Stimulated activated CD4-positive, alpha-beta T cell treated with anti-CD3 and anti-CD28 coated beads, Interleukin-2, amount 100 ng/mL, for 4 hours (primary cell): Measurements from ENCODE around the gene HRNR.

Experiments
- DNase-seq: peaks from one replicate; pipeline ENCODE4 v3.0.0-alpha.2; 2020; ENCODE audit warnings: low read depth

The HRNR gene

GRCh38 chr1:152188673-152189591, 35.1 kb downstream of the HRNR start:
- DNase-seq: peak; percentile 62

- no peak for DNase-seq
Measured at GRCh38 chr1:152186556-152187285, 37.3 kb downstream of the HRNR start.

GRCh38 chr1:152185544-152186391, 38.2 kb downstream of the HRNR start:
- peak; percentile 17 for DNase-seq

- no peak for DNase-seq
Measured at GRCh38 chr1:152182944-152183361, 41.0 kb downstream of the HRNR start.

- DNase-seq: no peak
Measured at GRCh38 chr1:152182431-152182830, 41.6 kb downstream of the HRNR start.

- DNase-seq: no peak
Measured at GRCh38 chr1:152179566-152179965, 44.4 kb downstream of the HRNR start.

GRCh38 chr1:152170287-152170905, 53.6 kb downstream of the HRNR start:
- DNase-seq: no peak

- no peak for DNase-seq
Measured at GRCh38 chr1:152169366-152170025, 54.5 kb downstream of the HRNR start.

- DNase-seq: no peak
Measured at GRCh38 chr1:152168535-152168868, 55.5 kb downstream of the HRNR start.

- no peak for DNase-seq
Measured at GRCh38 chr1:152167835-152168534, 56.0 kb downstream of the HRNR start.

- DNase-seq: no peak
Measured at GRCh38 chr1:152166966-152167365, 57.0 kb downstream of the HRNR start.

- DNase-seq: no peak
Measured at GRCh38 chr1:152165286-152166077, 58.5 kb downstream of the HRNR start.

- DNase-seq: no peak
Measured at GRCh38 chr1:152164517-152165136, 59.4 kb downstream of the HRNR start.

GRCh38 chr1:152162792-152163463, 61.1 kb downstream of the HRNR start:
- no peak for DNase-seq
